VCaP (cell line): ENCODE results near the gene MRPL48.

Experiments
- H3K27ac ChIP-seq: fragments of 450-650 bp; 2 replicates; pipeline ENCODE4 v1.5.1; 2017
- TF ChIP-seq, protein P1 (sequence below): fragments of 450-650 bp; conservative IDR thresholded peaks from 2 replicates; pipeline ENCODE4 v1.5.1; 2017; ENCODE audit warnings: mild to moderate bottlenecking, moderate library complexity

Gene MRPL48

DNA sequence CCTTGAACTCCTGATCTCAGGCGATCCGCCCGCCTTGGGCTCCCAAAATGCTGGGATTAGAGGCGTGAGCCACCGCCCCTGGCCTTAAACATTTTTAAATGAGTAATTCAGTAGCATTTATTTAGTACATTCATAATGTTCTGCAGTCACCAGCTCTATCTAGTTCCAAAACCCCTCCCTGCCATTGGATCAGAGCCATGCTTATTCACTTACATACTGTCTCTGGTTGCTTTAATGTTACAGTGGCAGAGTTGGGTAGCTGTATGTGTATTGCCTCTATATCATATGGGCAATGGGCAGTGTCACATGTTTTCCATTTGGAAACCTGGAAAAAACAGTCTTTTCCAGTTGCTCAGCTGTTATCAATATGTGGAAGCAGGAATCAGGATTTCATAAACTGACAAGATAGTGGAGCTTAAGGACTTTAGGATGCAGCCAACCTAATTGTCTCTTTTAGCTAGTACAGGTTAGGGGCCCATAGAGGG, 78.5 kb downstream of the MRPL48 start:
- H3K27ac ChIP-seq: no peak overlapping the region
- TF ChIP-seq, protein P1, sequence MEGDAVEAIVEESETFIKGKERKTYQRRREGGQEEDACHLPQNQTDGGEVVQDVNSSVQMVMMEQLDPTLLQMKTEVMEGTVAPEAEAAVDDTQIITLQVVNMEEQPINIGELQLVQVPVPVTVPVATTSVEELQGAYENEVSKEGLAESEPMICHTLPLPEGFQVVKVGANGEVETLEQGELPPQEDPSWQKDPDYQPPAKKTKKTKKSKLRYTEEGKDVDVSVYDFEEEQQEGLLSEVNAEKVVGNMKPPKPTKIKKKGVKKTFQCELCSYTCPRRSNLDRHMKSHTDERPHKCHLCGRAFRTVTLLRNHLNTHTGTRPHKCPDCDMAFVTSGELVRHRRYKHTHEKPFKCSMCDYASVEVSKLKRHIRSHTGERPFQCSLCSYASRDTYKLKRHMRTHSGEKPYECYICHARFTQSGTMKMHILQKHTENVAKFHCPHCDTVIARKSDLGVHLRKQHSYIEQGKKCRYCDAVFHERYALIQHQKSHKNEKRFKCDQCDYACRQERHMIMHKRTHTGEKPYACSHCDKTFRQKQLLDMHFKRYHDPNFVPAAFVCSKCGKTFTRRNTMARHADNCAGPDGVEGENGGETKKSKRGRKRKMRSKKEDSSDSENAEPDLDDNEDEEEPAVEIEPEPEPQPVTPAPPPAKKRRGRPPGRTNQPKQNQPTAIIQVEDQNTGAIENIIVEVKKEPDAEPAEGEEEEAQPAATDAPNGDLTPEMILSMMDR: no peak

DNA sequence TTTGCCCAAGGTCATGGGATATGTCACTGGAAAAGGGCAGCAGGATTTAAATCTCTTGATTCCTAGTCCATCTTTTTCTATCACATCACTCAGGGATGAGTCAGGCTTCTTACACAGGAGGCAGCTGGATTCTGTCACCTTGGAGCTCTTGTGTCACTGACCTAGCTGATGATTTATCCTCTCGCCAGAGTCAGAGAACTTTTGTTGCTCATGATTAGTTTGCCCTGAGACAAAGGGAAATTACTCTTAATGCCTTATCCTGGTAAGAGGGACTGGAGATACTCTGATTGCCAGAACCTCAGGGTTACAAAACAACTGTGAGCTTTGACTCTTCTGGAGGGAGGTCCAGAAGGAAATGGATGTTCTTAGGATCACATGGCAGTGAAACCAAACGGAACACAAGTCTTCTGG, 78.9 kb downstream of the MRPL48 start:
- TF ChIP-seq, protein P1: no peak
- H3K27ac ChIP-seq: no peak overlapping the region

DNA sequence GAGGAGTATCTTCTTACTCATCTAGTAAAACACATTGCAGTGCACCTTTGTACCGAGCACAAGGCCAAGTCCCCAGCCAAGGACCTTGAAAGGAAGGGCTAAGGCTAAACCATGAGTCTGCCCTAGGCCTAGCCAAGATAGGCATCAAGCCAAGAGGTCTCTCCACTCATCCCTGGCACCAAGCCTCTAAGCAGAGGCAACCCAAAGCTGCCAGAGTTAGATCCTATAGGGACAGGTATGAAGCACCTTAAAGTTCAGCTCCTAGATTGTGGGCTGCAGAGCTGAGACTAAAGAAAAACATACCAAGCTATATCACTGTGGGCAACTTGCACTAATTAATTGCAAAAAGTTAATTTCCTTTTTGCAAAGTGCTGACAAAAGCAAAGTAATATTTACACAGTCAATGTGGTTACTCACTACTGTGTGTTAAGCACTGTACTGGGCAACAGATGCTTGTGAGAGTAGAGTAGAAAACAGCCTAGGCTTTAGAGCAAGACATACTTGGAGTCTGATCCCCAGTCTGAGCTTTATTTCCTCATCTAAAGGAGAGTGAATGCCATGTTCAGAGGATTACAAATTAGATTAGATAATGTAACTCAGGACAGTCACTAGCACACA, 81.8 kb downstream of the MRPL48 start:
- peak overlapping the region; percentile 3; the same call in 1 of the 2 replicates for H3K27ac ChIP-seq
- TF ChIP-seq, protein P1: no peak

DNA sequence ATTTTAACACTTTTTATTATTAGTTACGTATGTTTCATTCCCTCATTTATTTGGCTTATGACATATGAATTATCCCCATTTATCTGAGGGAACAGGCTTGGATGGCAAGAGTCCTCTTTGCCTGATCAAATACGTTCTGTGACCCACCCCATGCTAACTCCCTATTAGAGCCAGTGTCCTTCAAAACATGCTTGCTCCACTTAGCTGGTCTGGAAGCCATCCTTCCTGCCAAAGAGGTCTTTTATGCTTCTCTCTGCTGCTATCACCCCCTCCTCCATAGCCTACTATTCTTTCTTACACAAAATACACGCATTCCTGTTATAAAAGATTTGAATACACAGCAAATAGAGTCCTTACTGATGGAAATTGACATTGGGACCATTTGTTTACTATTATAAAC, 82.6 kb downstream of the MRPL48 start:
- TF ChIP-seq, protein P1: no peak
- H3K27ac ChIP-seq: no peak overlapping the region

DNA sequence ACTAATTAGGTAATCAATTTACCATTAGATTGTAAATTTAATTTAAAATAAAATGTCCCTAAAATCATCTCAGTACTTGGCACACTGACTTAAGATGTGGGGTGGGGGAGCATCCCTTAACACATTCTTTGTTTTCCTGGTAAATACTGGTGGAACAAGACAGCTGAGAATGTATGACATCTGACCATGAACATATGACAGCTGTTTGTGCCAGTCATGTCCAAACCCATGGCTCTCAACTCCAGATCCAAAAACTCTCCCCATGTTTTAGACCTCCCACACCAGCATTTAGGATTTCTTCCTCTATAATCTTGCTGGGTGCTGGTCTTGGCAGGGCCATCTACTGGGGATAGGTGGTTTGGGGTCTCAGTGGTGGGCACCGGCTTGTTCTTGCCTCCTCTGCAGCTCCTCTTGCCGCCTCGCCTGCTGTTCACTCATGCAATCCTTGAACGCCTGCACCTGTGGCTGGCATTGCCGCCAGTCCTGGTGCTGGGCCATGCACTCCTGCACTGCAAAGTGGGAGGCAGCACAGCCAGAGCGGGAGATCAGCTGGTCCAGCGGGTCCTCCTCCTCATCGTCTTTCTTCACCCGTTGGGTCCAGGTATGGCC, 85.2 kb downstream of the MRPL48 start:
- TF ChIP-seq, protein P1: no peak
- no peak overlapping the region for H3K27ac ChIP-seq

DNA sequence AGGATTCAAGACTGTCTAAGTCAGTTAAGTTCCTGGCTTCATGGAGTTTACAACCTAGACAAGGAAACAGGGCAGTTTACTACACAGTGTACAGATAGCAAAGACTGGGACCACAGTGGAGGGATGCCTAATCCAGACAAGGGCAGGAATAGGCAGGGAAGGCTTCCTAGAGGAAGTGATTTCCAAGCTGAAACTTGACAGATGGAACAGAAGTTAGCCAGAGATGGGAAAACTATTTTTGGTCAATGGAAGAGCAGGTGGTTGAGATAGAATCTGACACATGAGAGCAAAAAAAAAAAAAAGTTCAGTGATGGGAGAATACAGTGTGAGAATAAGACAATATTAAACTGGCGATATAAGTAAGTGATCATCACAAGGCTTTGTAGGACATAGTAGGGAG, 87.7 kb downstream of the MRPL48 start:
- TF ChIP-seq, protein P1: no peak
- H3K27ac ChIP-seq: peak overlapping the region; percentile 95

DNA sequence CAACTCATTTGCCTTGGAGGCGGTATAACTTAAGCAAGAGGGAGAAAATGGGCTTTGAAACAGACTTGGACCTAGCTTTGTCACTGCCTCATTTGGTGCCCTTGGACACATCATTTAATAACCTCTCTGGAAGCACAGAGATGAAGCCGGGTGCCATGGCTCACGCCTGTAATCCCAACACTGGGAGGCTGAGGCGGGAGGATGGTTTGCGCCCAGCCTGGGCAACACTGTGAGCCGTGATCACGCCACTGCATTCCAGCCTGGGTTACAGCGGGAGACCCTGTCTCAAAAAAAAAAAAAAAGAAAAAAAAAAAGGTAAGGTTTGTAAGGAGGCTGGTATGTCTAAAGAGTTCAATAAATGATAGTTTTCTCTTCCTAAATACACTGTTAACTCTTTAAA, 88.2 kb downstream of the MRPL48 start:
- H3K27ac ChIP-seq: peak overlapping the region; percentile 95

More for the DNA sequence above, 88.2 kb downstream of the MRPL48 start:
- TF ChIP-seq, protein P1: no peak
